Thymus (tissue), 11 donors: ENCODE measurements around the gene ZNF512B. TPM values are rescaled to one million over a fixed set of nuclear protein-coding genes. Genes with fewer than 3 reads are reported as not detected.

Experiments
- DNase-seq, 9 donors: peaks; one replicate each; pipeline ENCODE4 v3.0.0-alpha.2; 2013; ENCODE audit warnings: low spot score in 9 of 9, low read depth in 6 of 9, missing footprints in 1 of 9
- H3K27ac ChIP-seq, 2 donors: one replicate each; pipeline ENCODE4 v1.5.1; 2013; ENCODE audit warnings: control low read depth in 1 of 2, low read depth in 1 of 2, low read length in 1 of 2, mild to moderate bottlenecking in 1 of 2, moderate library complexity in 1 of 2
- H3K27me3 ChIP-seq, 2 donors: one replicate each; pipeline ENCODE4 v1.5.1; 2013; ENCODE audit warnings: low read length in 1 of 2; ENCODE audit not compliant: control insufficient read depth in 2 of 2, insufficient read depth in 1 of 2
- H3K36me3 ChIP-seq, 2 donors: one replicate each; pipeline ENCODE4 v1.5.1; 2013; ENCODE audit warnings: low read length in 1 of 2, mild to moderate bottlenecking in 1 of 2, moderate library complexity in 1 of 2; ENCODE audit not compliant: control insufficient read depth in 2 of 2, insufficient read depth in 2 of 2
- H3K4me1 ChIP-seq, 2 donors: one replicate each; pipeline ENCODE4 v1.5.1; 2013; ENCODE audit warnings: low read length in 2 of 2; ENCODE audit not compliant: control insufficient read depth in 2 of 2, insufficient read depth in 2 of 2
- H3K4me3 ChIP-seq, 2 donors: one replicate each; pipeline ENCODE4 v1.5.1; 2013; ENCODE audit warnings: low read length in 2 of 2, control low read depth in 1 of 2, mild to moderate bottlenecking in 1 of 2
- H3K9me3 ChIP-seq, 2 donors: one replicate each; pipeline ENCODE4 v1.5.1; 2013; ENCODE audit warnings: low read length in 1 of 2, mild to moderate bottlenecking in 1 of 2; ENCODE audit not compliant: control insufficient read depth in 2 of 2, insufficient read depth in 1 of 2
- WGBS: extraction: QIAGEN DNeasy Blood & Tissue Kit; methylation state at CpG from one replicate; pipeline ENCODE4 v1.1.7; 2013; 5-methylcytosine and 5-hydroxymethylcytosine counted together
- polyA plus RNA-seq: library from polyadenylated mRNA; stranded (reverse); fragments of 200-250 nt; gene quantifications from one replicate; pipeline ENCODE4 v1.2.3, GENCODE V29; 2013
- total RNA-seq: library from RNA; stranded (reverse); fragments of 120-200 nt; gene quantifications from one replicate; pipeline ENCODE4 v1.2.4, GENCODE V29; 2013
- donor health status: healthy.

Gene ZNF512B
- total and polyA plus RNA-seq, 2 donors = 10.0 to 13.4 TPM

DNA sequence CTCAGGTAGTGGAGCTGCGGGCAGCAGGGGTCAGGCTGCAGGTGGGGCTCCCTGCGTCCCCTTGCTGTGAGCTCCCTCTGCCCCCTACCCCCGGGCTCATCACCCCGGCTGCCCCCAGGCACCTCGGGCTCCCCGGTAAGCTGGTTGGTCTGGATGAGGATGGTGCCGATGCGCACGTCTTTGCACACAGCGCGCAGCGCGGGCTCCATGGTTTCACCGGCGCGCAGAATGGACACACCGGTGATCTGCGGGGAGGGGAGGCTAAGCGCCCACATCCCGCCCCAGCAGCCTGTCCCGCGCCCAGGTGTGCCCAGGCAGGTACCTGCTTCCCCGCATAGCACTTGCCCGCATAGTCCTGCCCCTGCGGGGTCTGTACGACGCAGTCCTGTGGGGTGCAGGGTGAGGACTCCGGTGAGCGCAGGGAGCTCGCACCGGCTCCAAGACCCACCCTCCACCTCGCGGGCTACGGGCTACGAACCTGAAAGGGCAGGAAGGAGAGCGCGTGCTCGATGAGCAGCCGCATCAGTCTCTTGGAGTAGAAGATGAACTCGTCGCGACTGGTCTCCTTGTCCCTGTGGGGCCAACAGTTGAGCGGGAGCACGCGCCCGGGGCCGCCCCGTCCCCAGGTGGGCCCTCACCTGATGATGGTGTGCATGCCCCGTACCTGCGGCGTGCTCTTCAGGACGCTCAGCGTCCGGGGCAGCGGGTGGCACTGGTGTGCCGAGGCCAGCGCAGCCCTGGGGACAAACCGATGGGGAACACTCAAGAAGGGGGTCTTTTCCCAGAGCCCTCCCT is 29.1 kb downstream of the ZNF512B start:
- Histone ChIP-seq H3K27me3 (no peaks in the 10 kb centered on the region), H3K9me3 (peaks cover 0 to 14% of the 10 kb centered on the region in 2 donors), H3K27ac (no peak overlapping the region), H3K36me3 (peaks cover 48 to 68% of the 10 kb centered on the region in 2 donors), H3K4me3 (no peak overlapping the region), H3K4me1 (peaks cover 4 to 16% of the 10 kb centered on the region in 2 donors)
- 98% methylated on average over 58 of the region's 58 CpGs for WGBS
- DNase-seq = no peak

DNA sequence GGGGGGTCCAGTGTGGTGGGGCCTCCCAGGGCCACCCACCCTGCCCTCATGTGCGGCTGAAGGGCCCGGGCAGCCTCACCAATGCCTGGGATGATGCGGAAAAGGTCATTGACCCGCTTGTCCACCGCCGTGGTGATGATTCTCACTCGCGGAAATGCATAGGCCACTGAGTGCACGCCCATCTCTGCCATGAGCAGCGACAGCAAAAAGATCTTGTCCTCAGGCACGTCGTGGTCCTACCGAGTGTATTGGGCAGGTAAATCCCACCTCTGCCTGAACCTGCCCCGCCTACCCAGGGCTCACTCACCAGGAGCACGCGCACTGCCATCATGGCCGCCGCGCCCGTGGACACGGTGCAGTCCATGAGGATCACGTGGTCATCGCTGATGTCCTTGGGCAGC is 29.7 kb downstream of the ZNF512B start:
- H3K27ac ChIP-seq = no peak overlapping the region
- no peak for DNase-seq
- 98% methylated on average over 23 of the region's 23 CpGs for WGBS
- H3K4me3 ChIP-seq = no peak overlapping the region
- peaks cover 0 to 14% of the 10 kb centered on the region in 2 donors for H3K9me3 ChIP-seq
- peaks cover 4 to 16% of the 10 kb centered on the region in 2 donors for H3K4me1 ChIP-seq
- no peaks in the 10 kb centered on the region for H3K27me3 ChIP-seq
- peaks cover 48 to 68% of the 10 kb centered on the region in 2 donors for H3K36me3 ChIP-seq

DNA sequence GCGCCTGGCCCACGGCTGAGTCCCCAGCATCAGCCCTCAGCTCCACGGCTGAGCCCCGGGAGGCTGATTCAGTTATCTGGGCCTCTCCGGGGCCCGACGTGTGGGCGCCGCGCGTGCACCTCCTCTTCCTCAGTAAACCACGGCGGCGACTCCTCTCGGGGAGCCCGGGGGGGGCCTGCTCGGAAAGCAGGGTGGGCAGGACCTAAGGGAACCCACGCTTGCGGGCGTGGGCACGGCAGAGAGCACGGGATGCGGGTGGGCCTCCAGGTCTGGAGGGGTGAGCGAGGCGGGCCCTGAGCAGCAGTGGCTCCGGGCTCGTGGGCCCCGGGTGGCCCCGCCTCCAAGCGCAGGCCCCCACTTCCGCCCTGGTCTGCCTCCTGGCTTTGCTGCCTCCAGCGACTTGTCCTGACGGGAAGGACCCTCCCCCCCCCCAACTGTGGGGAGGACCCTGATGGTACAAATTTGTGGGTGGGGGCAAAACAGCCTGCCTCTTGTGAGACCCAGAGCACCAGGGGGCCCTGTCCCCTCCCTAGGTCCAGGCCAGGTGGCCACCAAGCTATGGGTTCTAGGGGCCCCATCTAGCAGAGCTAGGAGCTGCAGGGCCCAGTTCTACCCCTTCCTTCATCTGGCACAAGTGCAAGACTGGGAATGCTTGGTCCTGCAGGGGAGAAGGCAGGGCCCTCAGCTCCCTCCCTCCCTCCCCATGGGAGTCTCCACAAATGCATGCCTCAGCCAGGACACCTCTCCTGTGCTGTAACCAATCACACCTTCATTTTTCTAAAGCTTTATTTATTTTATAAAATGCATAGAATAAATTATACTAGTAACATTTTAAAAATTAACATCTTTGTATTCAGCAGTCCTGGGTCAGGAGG is 30.4 kb downstream of the ZNF512B start:
- no peak for DNase-seq
- no peaks in the 10 kb centered on the region for H3K27me3 ChIP-seq
- peaks cover 0 to 14% of the 10 kb centered on the region in 2 donors for H3K9me3 ChIP-seq
- no peak overlapping the region for H3K4me3 ChIP-seq
- peaks cover 4 to 16% of the 10 kb centered on the region in 2 donors for H3K4me1 ChIP-seq
- no peak overlapping the region for H3K27ac ChIP-seq
- WGBS = 86% methylated on average over 33 of the region's 33 CpGs
- H3K36me3 ChIP-seq = peaks cover 49 to 68% of the 10 kb centered on the region in 2 donors

DNA sequence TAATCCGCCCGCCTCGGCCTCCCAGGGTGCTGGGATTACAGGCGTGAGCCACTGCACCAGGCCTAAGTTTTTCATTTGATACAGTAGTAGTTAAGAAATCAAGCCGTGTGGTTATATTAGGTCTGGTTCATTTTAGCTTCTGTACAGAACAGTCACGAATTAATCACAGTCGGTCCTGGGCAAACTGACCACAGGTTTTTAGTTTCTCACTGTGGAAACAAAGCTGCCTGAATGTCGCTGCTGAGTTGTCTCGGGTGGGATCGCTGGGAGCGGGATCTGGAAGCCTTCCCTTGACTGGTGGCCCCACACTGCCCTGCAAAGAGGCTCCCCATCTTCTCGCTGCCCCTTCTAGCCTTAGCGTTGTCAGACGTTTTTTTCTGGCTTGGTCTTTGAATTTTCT is 32.1 kb downstream of the ZNF512B start:
- Histone ChIP-seq H3K27me3 (no peaks in the 10 kb centered on the region), H3K27ac (no peak overlapping the region), H3K4me3 (no peak overlapping the region), H3K36me3 (peaks cover 46 to 68% of the 10 kb centered on the region in 2 donors), H3K9me3 (peaks cover 0 to 15% of the 10 kb centered on the region in 2 donors), H3K4me1 (peaks cover 4 to 15% of the 10 kb centered on the region in 2 donors)
- 96% methylated on average over 14 of the region's 14 CpGs for WGBS
- no peak for DNase-seq

DNA sequence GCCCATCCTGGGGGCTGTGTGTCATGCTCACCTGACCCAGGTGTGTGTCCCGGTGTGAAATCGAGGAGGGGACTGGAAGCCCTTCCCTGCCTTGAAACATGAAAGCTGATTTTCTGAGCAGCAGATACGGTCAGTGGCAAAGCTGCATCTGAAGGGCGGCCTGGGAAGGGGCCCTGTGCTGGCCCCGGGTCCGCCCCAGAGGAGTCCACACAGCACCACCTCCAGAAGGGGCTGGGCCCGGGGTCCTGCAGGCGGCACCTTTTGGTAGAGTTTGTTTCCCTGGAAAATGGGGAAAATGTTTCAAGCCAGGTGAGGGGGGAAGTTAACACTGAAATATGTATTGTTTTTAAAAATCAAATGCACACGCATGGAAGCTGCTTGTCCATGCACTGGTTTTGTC is 34.3 kb downstream of the ZNF512B start:
- no peaks in the 10 kb centered on the region for H3K27me3 ChIP-seq
- H3K9me3 ChIP-seq = peaks cover 0 to 12% of the 10 kb centered on the region in 2 donors
- peaks cover 0 to 3% of the 10 kb centered on the region in 2 donors for H3K4me1 ChIP-seq
- 97% methylated on average over 9 of the region's 9 CpGs for WGBS
- H3K36me3 ChIP-seq = peaks cover 60 to 81% of the 10 kb centered on the region in 2 donors
- H3K27ac ChIP-seq = no peak overlapping the region
- no peak for DNase-seq
- no peak overlapping the region for H3K4me3 ChIP-seq

DNA sequence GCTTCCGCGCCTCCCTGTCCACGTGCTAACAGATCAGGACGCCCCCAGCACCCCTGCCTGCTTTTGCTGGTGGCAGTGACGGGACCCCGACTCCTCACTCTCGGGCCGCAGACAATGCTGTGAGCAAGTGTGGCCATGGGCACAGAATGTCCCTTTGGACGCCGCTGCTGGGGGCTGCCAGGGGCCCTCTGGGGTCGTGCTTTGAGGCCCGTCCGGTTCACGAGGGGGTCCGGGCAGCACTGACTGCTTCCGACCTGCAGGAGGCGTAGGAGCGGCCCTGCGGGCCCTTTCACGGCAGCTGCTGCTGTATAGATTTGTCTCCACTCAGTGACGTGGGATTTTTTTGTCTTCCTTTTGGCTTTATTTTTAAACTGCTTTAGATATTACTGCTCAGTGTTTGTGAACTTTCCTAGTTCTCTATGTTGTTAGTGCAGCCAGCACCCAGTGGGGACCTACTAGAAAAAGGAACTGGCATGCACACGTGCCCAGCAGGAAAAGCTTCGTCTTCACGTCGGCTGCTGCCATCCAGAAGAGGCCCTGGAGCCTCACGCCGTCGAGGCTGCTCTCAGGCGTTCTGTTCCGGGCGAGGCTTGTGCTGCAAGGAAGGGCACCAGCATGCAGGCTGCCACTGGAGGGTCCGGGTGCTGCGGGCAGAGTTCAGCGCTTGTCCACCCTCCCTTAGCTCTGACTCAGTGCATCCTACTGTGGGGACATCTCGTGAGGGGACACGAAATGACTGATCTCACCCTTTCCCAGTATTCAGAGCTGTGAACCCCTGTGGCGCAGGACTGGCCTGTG is 35.3 kb downstream of the ZNF512B start:
- Histone ChIP-seq H3K9me3 (peaks cover 0 to 7% of the 10 kb centered on the region in 2 donors), H3K4me3 (no peak overlapping the region), H3K36me3 (peaks cover 59 to 80% of the 10 kb centered on the region in 2 donors), H3K4me1 (peaks cover 0 to 3% of the 10 kb centered on the region in 2 donors), H3K27me3 (no peaks in the 10 kb centered on the region), H3K27ac (no peak overlapping the region)
- DNase-seq = no peak
- 95% methylated on average over 37 of the region's 37 CpGs for WGBS

DNA sequence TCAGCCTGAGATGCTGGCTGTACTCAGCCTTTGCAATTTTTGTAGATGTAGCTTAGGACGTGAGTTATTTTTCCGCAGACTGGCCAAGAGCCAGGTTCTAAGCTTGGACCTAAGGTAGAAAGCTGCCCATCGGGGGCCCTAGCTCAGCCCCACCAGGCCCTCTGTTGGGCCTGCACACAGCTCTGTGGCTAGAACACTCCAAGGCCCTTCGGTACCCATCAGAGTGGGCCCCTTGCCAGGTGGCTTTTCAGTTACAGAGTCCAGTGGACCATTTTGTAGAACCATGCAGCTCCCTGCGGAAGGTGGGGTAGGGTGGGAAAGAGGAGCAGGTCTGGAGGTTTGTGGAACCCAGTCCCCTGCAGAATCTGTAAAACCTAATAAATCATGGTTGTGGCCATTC is 36.1 kb downstream of the ZNF512B start:
- peaks cover 63 to 80% of the 10 kb centered on the region in 2 donors for H3K36me3 ChIP-seq
- no peaks in the 10 kb centered on the region for H3K4me1 ChIP-seq

DNA sequence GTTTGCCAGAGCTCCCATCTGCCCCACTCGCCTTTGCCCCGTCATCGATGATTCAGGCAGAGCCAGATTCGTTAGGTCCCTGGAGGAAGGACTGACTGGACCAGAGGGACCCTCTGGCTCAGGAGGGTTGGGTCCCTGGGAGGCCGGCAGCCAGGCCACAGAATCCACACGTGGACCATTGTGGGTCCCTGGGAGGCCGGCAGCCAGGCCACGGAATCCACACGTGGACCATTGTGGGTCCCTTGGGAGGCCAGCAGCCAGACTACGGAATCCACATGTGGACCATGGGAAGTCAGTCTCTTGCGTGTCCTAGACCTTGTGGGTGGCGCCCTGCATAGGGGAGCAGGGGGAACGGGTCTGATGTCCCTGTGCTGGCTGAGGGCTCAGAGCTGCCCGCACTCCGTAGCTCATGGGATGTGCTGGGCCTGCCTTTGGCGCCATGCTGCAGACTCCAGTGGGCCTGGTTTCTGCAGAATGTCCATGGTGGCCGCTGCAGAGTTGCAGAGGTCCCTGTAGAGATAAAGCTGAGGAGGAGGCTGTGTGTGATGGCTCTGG is 37.0 kb downstream of the ZNF512B start:
- Histone ChIP-seq H3K27ac (no peak overlapping the region), H3K9me3 (peaks cover 0 to 3% of the 10 kb centered on the region in 2 donors), H3K27me3 (no peaks in the 10 kb centered on the region), H3K4me1 (no peaks in the 10 kb centered on the region), H3K4me3 (no peak overlapping the region), H3K36me3 (peaks cover 70 to 83% of the 10 kb centered on the region in 2 donors)
- WGBS = 95% methylated on average over 17 of the region's 17 CpGs
- DNase-seq = no peak

More for the DNA sequence above, 36.1 kb downstream of the ZNF512B start:
- no peak overlapping the region for H3K4me3 ChIP-seq
- no peak for DNase-seq
- H3K27ac ChIP-seq = no peak overlapping the region
- H3K9me3 ChIP-seq = peaks cover 0 to 7% of the 10 kb centered on the region in 2 donors
- 97% methylated on average over 5 of the region's 5 CpGs for WGBS
- H3K27me3 ChIP-seq = no peaks in the 10 kb centered on the region
